Mammary epithelial cell (primary cell): Measurements from ENCODE around the gene GRID1.

Experiments used
- EZH2 ChIP-seq: IDR thresholded peaks from 2 replicates; pipeline ENCODE4 v1.6.1; 2012; ENCODE audit warnings: low read length, inconsistent platforms, borderline replicate concordance
- TF ChIP-seq, protein P1 (sequence below), 2 donors: IDR thresholded peaks in 1 of 2; conservative IDR thresholded peaks in 1 of 2; 2 replicates each; pipeline ENCODE4 v1.5.1; 2011 to 2012; ENCODE audit warnings: inconsistent platforms in 2 of 2, low read length in 2 of 2, mild to moderate bottlenecking in 2 of 2, control low read depth in 1 of 2, low read depth in 1 of 2; ENCODE audit not compliant: insufficient read depth in 1 of 2; ENCODE audit errors: extremely low read depth in 1 of 2

DNA sequence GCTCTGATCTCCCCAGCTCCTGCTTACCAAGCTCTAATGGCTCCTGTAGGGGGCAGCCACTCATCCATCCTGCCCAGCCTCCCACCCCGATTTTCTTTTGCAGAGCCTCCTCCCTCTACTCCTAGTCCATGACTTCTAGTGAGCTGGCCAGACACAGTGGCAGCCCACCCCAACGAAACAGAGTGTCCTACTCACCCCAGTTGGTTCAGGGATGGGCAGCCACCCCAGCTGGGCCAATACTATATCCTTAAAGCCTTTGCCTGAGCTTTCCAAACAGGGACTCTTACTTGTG, 77.1 kb downstream of the GRID1 start:
- TF ChIP-seq EZH2, result no peak
- TF ChIP-seq, protein P1, sequence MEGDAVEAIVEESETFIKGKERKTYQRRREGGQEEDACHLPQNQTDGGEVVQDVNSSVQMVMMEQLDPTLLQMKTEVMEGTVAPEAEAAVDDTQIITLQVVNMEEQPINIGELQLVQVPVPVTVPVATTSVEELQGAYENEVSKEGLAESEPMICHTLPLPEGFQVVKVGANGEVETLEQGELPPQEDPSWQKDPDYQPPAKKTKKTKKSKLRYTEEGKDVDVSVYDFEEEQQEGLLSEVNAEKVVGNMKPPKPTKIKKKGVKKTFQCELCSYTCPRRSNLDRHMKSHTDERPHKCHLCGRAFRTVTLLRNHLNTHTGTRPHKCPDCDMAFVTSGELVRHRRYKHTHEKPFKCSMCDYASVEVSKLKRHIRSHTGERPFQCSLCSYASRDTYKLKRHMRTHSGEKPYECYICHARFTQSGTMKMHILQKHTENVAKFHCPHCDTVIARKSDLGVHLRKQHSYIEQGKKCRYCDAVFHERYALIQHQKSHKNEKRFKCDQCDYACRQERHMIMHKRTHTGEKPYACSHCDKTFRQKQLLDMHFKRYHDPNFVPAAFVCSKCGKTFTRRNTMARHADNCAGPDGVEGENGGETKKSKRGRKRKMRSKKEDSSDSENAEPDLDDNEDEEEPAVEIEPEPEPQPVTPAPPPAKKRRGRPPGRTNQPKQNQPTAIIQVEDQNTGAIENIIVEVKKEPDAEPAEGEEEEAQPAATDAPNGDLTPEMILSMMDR (conservative IDR thresholded peaks at IDR 0.05 in 1 of 2, IDR thresholded peaks at IDR 0.05 in 1 of 2; ENCODE audit: extremely low read depth in 1 of 2, insufficient read depth in 1 of 2, low read depth in 1 of 2, low read length in 2 of 2), result no peak
